GM12873 (cell line): ENCODE results near the gene AURKA.

ENCODE experiments used
- CTCF ChIP-seq: IDR thresholded peaks from 2 replicates; pipeline ENCODE4 v1.5.1; 2012; ENCODE audit warnings: low read depth, mild to moderate bottlenecking, moderate library complexity, low read length, control low read depth; ENCODE audit not compliant: insufficient read depth; ENCODE audit errors: missing control alignments

AURKA gene

GRCh38 chr20:56389807-56390206, 2.2 kb downstream of the AURKA start:
- no peak for TF ChIP-seq CTCF

DNA sequence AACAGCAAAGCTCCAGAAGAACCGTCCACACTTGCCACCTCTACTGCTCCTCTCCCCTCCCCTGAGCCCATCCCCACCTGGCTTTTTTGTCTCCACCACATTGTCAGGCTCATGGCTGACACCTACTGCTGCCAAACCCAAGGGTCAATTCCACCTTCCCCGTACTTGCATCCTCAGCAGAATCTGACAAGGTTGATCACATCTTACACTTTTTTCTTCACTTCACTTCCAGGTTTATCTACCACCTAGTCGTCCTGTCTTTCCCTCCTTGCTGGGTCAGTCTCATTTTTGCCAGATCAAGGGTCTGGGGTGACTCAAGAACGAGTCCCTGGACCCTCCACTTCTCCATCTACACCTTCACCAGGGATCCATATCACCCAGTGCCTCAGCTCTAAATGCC, 3.1 kb downstream of the AURKA start:
- no peak for TF ChIP-seq CTCF

GRCh38 chr20:56386219-56386618, 5.8 kb downstream of the AURKA start:
- no peak for TF ChIP-seq CTCF

DNA sequence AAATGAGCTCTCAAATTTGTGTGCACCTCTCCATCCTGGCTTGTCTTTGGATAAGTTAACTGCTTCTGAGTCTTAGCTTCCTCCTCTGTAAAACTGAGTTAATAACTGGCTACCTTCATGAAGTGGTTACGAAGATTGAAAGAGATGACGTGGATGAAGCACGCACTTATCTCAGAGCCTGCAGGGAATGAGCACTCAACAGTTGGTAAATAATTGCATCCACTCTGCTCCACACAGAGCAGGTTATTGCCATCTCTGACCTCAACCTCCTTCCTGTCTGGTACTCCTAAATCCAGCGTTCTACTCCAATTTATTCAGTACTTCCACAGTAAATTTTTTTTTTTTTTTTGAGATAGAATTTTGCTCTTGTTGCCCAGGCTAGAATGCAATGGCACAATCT, 6.9 kb downstream of the AURKA start:
- TF ChIP-seq CTCF, result no peak

DNA sequence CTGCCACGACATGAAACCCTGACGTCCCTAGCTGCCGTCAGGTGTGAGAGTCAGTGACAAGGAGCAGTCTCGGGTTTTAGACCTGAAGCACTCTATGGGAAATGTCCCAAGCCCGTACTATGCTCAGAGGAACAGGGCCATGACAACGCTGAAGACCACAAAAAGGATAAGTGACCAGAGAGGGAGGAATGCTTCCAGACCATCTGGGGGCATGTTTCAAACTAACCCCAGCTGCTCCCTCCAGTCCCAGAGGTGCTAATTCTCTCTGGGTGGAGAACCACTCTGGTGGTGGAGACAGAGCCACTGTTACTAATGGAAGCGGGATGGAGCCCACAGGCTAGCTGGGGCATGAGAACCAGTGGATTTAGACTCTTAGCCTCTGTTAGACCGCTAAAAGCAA, 8.7 kb downstream of the AURKA start:
- no peak for TF ChIP-seq CTCF

DNA sequence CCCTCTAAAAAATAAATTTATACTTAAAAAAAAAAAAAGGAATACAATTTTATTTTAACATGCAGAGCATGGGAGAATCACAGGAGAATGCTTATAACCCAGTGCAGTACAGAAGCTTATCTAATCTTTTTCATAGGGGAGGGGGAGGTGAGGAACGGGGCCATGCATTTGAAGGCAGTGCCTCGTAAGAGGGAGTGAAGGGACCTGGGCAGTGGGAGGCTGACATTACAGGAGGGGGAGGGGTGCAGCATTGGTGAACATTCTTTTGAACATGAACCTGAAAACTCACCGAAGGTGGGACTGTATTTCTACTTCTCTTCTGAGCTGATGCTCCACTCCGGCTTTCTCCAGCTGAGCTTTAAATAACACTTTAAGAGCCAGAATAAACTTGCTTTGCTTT, 9.3 kb downstream of the AURKA start:
- TF ChIP-seq CTCF, result no peak

GRCh38 chr20:56381501-56381900, 10.5 kb downstream of the AURKA start:
- TF ChIP-seq CTCF, result no peak

DNA sequence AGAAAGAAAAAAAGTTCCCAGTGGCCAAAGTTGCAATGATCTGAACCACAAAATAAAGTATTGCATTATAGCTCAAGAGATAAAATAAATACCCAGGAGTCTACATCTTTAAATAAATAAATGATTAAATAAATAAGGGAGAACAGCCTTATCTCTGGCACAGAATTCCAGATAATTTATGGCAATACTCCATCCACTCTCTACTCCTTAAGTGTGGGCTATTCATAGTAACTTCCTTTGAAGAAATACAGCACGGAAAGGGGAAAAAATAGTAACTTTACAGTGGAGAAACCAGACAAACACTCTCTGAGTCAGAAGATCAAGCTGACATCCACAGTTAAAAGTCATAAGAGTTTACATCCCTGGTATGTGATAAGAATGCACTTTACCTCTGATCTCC, 11.6 kb downstream of the AURKA start:
- no peak for TF ChIP-seq CTCF
